Stimulated activated CD4-positive, alpha-beta T cell treated with anti-CD3 and anti-CD28 coated beads, Interleukin-15, amount 100 ng/mL, for 1 hour (primary cell): ENCODE data around the gene TNFRSF4.

ENCODE experiments used
- DNase-seq, 2 donors: peaks; one replicate each; pipeline ENCODE4 v3.0.0-alpha.2; 2020; ENCODE audit warnings: low read depth in 1 of 2, low spot score in 1 of 2

TNFRSF4 gene

GRCh38 chr1:1171161-1171545 is 42.8 kb downstream of the TNFRSF4 start:
- DNase-seq, result no peak

GRCh38 chr1:1170215-1171091 is 43.5 kb downstream of the TNFRSF4 start:
- DNase-seq, result no peak

- DNase-seq, result no peak
Measured at GRCh38 chr1:1169429-1170214, 44.3 kb downstream of the TNFRSF4 start.

GRCh38 chr1:1168451-1169411 is 45.2 kb downstream of the TNFRSF4 start:
- no peak for DNase-seq

- DNase-seq, result no peak
Measured at GRCh38 chr1:1167841-1168450, 46.0 kb downstream of the TNFRSF4 start.

- DNase-seq, result no peak
Measured at GRCh38 chr1:1167398-1167821, 46.5 kb downstream of the TNFRSF4 start.

GRCh38 chr1:1166642-1167397 is 47.1 kb downstream of the TNFRSF4 start:
- DNase-seq, result no peak

GRCh38 chr1:1165900-1166421 is 48.0 kb downstream of the TNFRSF4 start:
- no peak for DNase-seq

- no peak for DNase-seq
Measured at GRCh38 chr1:1165485-1165884, 48.5 kb downstream of the TNFRSF4 start.

GRCh38 chr1:1164701-1165451 is 49.1 kb downstream of the TNFRSF4 start:
- DNase-seq, result no peak

GRCh38 chr1:1164361-1164700 is 49.6 kb downstream of the TNFRSF4 start:
- no peak for DNase-seq

- DNase-seq, result no peak
Measured at GRCh38 chr1:1163538-1164070, 50.3 kb downstream of the TNFRSF4 start.

GRCh38 chr1:1162597-1163537 is 51.1 kb downstream of the TNFRSF4 start:
- no peak for DNase-seq

GRCh38 chr1:1161683-1162079 is 52.3 kb downstream of the TNFRSF4 start:
- DNase-seq, result no peak
